22Rv1 (cell line): ENCODE data around the gene BRF1.
"Not testable (repeated sequence)": the region's sequence is repeated elsewhere in the genome, so short reads cannot be mapped to it uniquely, and the experiment has no call there.

Experiments used
- H3K27ac ChIP-seq: fragments of 450-650 bp; 2 replicates; pipeline ENCODE4 v1.5.1; 2017
- ZFX ChIP-seq: fragments of 450-650 bp; IDR thresholded peaks from 2 replicates; pipeline ENCODE4 v1.6.1; 2017; ENCODE audit warnings: antibody characterized with exemption, borderline replicate concordance
- TF ChIP-seq, protein P1 (sequence below): fragments of 450-650 bp; IDR thresholded peaks from 2 replicates; pipeline ENCODE4 v1.5.1; 2017; ENCODE audit warnings: mild to moderate bottlenecking

BRF1 gene

DNA sequence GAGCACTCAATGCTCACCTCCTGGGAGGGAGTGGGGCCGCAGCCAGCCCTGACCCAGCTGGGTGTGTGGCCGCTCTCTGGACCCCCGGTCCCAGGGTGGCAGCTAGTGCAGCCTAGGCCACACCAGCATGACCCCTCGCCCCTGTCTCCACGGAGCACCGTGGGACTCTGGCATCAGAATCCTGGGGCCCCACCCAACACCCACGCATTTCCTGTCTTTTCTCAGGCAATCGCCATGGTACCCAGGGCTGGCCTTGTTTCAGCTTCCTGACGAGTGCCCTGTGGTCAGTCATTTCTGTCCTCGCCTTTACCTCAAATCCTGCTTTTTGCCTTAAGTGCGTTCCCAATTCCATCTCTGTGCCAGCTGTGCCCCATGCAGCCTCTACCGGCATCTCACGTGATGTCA is 29.7 kb upstream of the BRF1 start:
- TF ChIP-seq, protein P1, sequence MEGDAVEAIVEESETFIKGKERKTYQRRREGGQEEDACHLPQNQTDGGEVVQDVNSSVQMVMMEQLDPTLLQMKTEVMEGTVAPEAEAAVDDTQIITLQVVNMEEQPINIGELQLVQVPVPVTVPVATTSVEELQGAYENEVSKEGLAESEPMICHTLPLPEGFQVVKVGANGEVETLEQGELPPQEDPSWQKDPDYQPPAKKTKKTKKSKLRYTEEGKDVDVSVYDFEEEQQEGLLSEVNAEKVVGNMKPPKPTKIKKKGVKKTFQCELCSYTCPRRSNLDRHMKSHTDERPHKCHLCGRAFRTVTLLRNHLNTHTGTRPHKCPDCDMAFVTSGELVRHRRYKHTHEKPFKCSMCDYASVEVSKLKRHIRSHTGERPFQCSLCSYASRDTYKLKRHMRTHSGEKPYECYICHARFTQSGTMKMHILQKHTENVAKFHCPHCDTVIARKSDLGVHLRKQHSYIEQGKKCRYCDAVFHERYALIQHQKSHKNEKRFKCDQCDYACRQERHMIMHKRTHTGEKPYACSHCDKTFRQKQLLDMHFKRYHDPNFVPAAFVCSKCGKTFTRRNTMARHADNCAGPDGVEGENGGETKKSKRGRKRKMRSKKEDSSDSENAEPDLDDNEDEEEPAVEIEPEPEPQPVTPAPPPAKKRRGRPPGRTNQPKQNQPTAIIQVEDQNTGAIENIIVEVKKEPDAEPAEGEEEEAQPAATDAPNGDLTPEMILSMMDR, result no peak
- no peak for TF ChIP-seq ZFX
- H3K27ac ChIP-seq, result no peak overlapping the region

DNA sequence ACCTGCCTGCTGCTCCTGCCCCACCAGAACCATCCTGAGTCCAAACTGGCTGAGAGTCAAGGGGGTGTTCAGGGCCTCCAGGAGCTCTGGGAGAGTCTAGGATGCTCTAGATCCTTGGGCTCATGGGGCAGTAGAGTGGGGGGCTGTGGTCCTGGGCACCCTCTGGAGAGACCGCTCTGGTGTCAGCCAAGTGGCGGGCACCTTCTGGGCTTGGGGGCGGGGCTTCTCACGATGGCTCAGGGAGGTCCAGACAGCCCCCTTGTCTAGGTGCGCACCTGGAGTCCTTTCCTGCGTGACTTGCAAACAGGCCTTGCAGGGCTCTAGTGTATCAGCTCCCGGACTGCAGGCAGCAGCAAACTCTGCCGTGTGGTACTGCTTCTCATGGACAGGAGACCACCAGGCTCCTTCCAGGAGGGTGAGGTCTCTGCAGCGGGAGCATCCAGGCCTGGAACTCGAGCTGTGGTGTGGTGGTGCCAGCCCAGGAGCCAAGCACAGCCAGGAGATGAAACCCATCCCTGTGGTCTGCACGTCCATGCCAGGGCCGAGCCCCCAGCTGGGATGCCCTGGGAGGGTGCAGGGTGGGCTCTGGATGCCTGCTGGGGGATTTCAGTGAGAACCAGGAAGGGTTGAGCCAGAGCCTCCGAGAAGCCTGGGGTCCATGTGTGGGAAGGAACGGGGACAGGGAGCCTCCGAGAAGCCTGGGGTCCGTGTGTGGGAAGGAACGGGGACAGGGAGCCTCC is 28.8 kb upstream of the BRF1 start:
- no peak overlapping the region for H3K27ac ChIP-seq

DNA sequence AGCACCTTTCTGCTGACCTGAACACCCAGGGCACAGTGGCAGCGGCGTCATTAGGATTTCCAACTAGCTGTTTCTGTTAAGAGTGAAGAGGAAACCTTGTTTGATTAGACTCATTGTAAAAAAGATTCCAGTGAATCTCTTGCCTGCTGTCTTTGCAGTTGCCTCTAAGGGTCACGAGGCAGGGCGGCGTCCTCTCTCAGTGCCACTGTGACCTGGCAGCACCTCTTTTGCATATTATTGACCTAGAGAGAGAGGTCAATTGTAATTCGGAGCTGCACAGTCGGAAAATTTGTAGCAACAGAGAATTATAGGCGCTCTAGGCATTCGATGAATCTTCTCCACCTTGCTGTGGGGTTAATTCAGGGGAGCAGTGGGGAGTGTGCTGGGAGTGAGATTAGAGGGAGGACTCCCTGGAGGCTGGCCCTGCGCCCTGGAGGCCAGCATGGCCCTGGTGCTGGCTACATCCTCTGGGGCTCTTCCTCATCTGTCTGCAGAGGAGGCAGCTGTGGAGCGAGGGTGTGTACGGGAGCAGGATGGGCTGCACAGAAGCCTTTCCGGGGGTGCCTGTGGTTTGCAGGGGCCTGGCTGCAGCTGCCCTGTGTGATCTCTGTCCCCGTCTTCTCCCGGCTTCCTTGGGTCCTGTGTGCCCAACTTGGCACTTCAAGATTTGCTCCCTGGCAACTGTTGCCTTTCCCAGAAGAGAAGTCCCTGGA is 28.0 kb upstream of the BRF1 start:
- no peak overlapping the region for H3K27ac ChIP-seq
- no peak for TF ChIP-seq ZFX
- TF ChIP-seq, protein P1, result no peak

More for the DNA sequence above, 28.8 kb upstream of the BRF1 start:
- TF ChIP-seq ZFX, result no peak
- TF ChIP-seq, protein P1, result no peak

DNA sequence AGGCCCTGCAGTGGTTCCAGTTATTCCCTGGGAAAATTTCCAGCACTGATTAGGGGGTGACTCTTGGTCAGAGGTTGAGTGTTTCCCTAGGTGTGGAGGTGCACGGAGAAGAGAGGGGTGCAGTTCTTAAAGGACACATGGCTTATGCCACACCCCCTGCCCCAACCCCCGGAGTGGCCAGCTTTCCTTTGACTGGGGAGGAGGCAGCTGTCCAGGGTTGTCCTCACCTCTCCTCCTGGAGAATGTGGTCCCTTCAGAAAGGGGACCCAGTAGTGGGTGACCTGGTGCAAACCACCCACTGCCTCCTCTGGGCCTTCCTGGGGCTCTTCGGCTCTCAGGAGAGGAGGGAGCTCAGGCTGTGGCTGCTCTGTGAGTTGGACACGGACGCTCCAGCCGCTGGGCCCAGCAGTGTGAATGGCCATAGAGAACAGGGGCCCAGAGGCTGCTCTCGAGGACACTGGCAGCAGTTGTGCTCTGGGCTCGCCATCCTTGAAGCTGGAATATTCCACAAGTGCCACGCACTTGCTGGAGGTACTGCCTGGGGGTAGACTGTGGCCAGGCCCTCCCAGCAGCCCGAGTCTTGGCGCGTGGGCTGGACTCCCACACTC is 27.4 kb upstream of the BRF1 start:
- TF ChIP-seq ZFX, result no peak
- TF ChIP-seq, protein P1, result no peak
- no peak overlapping the region for H3K27ac ChIP-seq

DNA sequence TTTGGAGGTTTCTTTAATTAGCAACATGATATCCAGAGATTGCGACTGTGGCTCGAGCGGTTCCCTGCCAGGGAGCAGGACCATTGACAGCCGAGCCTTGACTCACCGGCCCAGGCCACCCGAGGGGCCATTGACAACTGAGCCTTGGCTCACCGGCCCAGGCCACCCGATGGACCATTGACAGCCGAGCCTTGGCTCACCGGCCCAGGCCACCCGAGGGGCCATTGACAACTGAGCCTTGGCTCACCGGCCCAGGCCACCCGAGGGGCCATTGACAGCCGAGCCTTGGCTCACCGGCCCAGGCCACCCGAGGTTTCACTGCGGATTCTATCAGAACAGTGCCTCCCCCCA is 26.9 kb upstream of the BRF1 start:
- not testable (repeated sequence) for H3K27ac ChIP-seq

DNA sequence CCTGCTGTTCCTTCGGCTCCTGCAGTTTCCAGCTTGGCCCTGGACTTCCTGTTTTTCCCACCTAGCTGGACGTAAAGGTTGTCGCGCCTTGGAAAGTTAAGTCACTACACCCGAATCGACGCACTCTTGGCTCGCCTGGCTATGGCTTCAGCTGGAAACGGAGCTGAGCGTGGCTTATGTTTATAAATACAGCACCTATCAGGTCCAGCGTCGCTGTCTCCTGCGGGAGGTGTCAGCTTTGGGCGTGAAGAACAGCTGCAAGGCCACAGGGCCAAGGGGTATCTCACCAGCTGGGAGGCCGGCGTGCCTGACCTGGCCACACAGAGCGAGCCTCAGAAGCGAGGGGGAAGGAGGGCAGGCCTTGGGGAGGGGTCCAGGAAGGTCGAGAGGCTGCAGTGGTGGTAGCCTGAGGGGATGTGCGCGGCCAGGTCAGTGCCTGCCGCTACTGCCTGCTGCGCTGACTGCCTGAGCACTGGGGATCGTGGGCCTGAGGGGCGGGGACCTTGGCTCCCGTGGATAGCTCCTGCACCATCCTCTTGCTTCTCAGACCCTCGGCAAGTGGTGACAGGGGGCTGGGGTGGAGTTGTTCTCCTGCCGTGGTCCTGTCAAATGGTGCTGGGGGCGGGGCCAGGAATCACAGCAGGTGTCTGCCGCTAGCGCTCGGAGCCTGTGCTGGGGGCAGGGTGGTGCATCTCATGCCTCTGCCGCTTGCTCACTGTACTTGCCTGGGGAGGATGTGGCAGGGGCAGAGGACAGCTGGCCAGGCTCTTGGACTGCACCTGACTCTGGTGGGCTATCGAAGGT is 26.3 kb upstream of the BRF1 start:
- no peak overlapping the region for H3K27ac ChIP-seq
- no peak for TF ChIP-seq ZFX

DNA sequence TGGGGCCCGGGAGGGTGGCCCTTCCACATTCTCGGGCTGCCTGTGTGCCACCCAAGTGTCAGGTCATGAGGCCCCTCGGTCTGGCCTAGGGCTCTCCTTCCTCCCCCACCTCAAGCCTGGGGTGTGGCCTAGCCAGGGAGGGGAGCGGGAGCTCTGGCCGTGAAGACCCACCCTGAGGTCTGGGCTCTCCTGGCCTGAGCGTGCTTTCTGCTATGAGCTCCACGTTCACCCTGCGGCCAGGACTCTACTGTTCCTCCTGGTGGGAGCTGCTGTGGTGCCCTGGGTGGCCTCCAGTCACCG is 25.7 kb upstream of the BRF1 start:
- no peak for TF ChIP-seq ZFX
- TF ChIP-seq, protein P1, result no peak
- H3K27ac ChIP-seq, result no peak overlapping the region
